ENCODE measurements around the gene TMEM170B. TPM values are rescaled to one million over a fixed set of nuclear protein-coding genes. Genes with fewer than 3 reads are reported as not detected.
A peak's percentile ranks its signal among the peaks of the same experiment; 100 is the strongest.

Gene TMEM170B
- total RNA-seq, 1 donor from 2014 or later, result 19.3 TPM

DNA sequence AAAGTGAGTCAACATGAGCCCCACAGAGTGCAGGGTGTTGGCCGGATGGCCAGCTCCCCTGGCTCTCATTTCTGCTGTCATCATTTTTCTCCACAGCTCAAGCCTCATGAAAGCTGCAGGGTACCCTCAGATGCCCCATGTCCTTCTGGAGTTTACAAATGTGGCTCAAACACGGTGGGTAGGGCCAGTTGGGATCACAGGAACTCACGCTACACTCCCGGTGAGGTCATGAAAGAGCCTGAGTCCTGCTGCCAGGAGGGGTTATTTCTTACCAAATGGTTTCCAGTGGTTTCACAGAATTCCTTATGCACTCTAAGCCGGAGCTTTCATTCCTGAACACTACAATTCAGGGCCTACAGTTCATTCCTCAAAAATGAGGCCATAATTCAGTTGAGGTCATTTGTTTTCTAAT, 78.7 kb downstream of the TMEM170B start:
- Mint-ChIP-seq H3K27me3 (ENCODE audit: low read depth) (no peaks in the 10 kb centered on the region), H3K9me3 (peaks cover 5% of the 10 kb centered on the region)

DNA sequence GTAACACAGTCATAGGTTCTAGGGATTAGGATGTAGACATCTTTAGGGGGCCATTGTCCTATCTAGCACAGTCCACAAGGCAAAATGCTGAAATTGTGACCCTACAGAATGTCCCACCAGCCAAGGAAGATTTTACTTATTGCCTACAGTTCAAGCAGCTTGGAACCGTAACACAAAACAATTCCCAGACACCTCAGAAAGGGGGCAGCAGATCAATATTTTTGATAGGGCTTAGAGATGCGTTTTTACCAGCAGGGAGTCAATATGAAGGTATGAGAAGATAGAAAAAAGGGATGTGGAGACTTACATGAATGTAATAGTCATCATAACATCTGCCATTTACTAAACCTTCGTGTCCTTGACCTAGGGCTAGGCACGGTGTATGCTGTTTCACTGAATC, 81.0 kb downstream of the TMEM170B start:
- TF ChIP-seq, protein P1, sequence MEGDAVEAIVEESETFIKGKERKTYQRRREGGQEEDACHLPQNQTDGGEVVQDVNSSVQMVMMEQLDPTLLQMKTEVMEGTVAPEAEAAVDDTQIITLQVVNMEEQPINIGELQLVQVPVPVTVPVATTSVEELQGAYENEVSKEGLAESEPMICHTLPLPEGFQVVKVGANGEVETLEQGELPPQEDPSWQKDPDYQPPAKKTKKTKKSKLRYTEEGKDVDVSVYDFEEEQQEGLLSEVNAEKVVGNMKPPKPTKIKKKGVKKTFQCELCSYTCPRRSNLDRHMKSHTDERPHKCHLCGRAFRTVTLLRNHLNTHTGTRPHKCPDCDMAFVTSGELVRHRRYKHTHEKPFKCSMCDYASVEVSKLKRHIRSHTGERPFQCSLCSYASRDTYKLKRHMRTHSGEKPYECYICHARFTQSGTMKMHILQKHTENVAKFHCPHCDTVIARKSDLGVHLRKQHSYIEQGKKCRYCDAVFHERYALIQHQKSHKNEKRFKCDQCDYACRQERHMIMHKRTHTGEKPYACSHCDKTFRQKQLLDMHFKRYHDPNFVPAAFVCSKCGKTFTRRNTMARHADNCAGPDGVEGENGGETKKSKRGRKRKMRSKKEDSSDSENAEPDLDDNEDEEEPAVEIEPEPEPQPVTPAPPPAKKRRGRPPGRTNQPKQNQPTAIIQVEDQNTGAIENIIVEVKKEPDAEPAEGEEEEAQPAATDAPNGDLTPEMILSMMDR (conservative IDR thresholded peaks at IDR 0.05), result peak; percentile 49
- H3K4me1 Mint-ChIP-seq, result peaks cover 4% of the 10 kb centered on the region
- no peak for DNase-seq (ENCODE audit: low read depth, low spot score)
- H3K4me3 Mint-ChIP-seq, result no peak overlapping the region
- H3K9me3 Mint-ChIP-seq, result no peaks in the 10 kb centered on the region
- H3K27me3 Mint-ChIP-seq (ENCODE audit: low read depth), result no peaks in the 10 kb centered on the region
- H3K27ac Mint-ChIP-seq (ENCODE audit: unreplicated experiment), result no peak overlapping the region
- no peaks in the 10 kb centered on the region for H3K36me3 Mint-ChIP-seq (ENCODE audit: low read depth)

More for the DNA sequence above, 78.7 kb downstream of the TMEM170B start:
- no peak overlapping the region for H3K4me3 Mint-ChIP-seq
- DNase-seq (ENCODE audit: low read depth, low spot score), result no peak
- no peaks in the 10 kb centered on the region for H3K36me3 Mint-ChIP-seq (ENCODE audit: low read depth)
- H3K27ac Mint-ChIP-seq (ENCODE audit: unreplicated experiment), result no peak overlapping the region
- peaks cover 2% of the 10 kb centered on the region for H3K4me1 Mint-ChIP-seq
- TF ChIP-seq, protein P1 (conservative IDR thresholded peaks at IDR 0.05), result no peak

DNA sequence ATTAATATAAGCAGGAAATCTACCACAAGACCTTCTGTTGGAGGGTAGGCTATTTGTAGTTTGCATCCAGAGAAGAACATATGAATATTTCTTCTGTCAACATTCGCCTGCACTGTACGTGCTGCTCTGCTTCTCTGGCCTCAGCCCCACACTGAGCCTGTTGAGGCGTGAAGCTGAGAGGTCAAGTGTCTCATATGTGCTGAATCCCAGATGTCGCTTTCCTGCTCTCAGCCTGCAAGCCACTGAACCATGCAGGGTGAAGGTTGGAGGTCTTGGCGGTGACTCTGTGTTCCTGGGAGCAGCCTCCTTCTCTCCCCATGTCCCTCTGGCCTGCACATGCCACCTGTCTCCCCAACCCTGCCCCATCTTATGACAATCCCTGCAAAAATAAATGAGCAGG, 83.6 kb downstream of the TMEM170B start:
- Mint-ChIP-seq H3K27ac (ENCODE audit: unreplicated experiment) (no peak overlapping the region), H3K9me3 (no peaks in the 10 kb centered on the region), H3K36me3 (ENCODE audit: low read depth) (no peaks in the 10 kb centered on the region), H3K4me3 (no peak overlapping the region), H3K27me3 (ENCODE audit: low read depth) (no peaks in the 10 kb centered on the region), H3K4me1 (peaks cover 4% of the 10 kb centered on the region)
- no peak for DNase-seq (ENCODE audit: low read depth, low spot score)
- TF ChIP-seq, protein P1 (conservative IDR thresholded peaks at IDR 0.05), result no peak

DNA sequence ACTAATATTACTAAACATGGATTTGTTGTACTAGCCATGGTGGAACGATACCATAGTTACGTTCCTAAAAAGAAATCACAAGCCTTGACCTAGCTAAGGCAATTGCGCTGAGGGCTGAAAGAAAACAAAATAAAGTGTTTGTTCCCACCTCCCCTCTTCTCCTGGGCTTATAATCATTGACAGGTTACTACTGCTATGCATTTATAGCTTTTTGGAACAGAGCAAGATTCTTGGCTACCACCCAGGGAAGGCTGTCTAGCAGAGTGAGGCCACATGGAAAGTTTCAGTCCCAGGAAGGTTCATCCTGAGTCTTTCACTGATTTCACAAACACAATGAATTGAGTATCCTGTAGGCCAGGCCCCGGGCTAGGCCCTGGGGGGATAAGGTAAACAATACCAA, 84.6 kb downstream of the TMEM170B start:
- Mint-ChIP-seq H3K4me3 (no peak overlapping the region), H3K27me3 (ENCODE audit: low read depth) (no peaks in the 10 kb centered on the region), H3K36me3 (ENCODE audit: low read depth) (no peaks in the 10 kb centered on the region), H3K27ac (ENCODE audit: unreplicated experiment) (no peak overlapping the region), H3K9me3 (no peaks in the 10 kb centered on the region), H3K4me1 (peaks cover 4% of the 10 kb centered on the region)
- DNase-seq (ENCODE audit: low read depth, low spot score), result no peak
- TF ChIP-seq, protein P1 (conservative IDR thresholded peaks at IDR 0.05), result no peak

DNA sequence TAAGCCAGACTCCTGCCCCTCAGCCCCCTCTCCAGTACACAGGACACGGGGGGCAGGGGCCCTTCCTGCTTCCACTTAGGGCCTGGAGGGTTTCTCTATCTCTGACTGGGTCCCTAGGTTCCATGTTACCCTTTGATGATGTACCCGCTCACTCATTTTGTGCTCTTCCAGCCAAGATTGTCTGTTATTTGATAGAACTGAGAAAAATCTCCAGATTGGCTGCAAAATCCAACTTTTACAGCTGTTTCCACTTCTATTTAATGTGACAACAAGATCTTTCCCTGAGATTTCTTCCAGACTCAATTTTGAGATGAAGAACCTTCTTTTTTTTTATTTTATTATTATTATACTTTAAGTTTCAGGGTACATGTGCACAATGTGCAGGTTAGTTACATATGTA, 85.7 kb downstream of the TMEM170B start:
- Mint-ChIP-seq H3K36me3 (ENCODE audit: low read depth) (no peaks in the 10 kb centered on the region), H3K27ac (ENCODE audit: unreplicated experiment) (no peak overlapping the region), H3K4me1 (peaks cover 4% of the 10 kb centered on the region), H3K9me3 (no peaks in the 10 kb centered on the region), H3K4me3 (no peak overlapping the region), H3K27me3 (ENCODE audit: low read depth) (no peaks in the 10 kb centered on the region)
- DNase-seq (ENCODE audit: low read depth, low spot score), result no peak
- TF ChIP-seq, protein P1 (conservative IDR thresholded peaks at IDR 0.05), result no peak

DNA sequence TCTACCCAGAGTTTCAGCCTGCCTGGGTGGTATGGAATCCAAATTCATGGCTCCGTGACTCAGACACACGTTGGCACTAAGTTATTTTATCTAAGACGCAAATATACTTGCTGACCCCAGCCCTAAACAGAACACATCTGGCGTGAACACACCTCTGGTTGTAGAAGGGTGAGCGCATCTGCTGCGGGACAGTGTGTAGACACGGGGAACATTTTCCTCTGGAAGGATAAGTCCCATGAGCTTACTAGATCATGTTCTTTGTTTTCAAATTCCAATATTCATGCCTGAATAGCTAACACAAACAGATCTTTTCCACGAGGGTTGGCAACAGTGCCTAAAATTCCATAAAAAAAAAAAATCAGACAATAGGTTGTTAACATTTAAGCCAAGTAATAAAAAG, 87.8 kb downstream of the TMEM170B start:
- no peaks in the 10 kb centered on the region for H3K9me3 Mint-ChIP-seq
- H3K27ac Mint-ChIP-seq (ENCODE audit: unreplicated experiment), result no peak overlapping the region
- DNase-seq (ENCODE audit: low read depth, low spot score), result no peak
- TF ChIP-seq, protein P1 (conservative IDR thresholded peaks at IDR 0.05), result no peak
- no peak overlapping the region for H3K4me3 Mint-ChIP-seq
- H3K27me3 Mint-ChIP-seq (ENCODE audit: low read depth), result no peaks in the 10 kb centered on the region
- H3K36me3 Mint-ChIP-seq (ENCODE audit: low read depth), result no peaks in the 10 kb centered on the region
- H3K4me1 Mint-ChIP-seq, result peaks cover 10% of the 10 kb centered on the region

Data from neural crest cell (in vitro differentiated cells).